ENCODE data around the gene C12orf50.

DNA sequence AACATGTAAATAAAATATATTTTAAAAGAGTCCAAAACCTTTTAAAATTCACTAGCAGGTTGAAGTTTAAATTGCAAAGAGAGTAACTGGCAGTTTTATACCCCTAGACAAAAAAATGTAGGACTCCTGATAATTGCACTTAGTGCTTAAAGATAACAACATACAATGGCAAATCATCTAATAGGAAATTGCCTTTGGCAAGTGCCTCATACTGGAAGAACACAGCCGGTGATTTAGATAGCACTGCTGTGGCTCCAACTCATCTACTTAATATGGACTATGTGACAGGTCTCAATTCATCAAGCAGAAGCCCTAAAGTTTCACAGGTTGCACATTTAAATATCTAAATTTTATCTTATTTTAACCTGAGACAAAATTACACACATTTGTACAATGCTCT, 13.4 kb downstream of the C12orf50 start:
- TF ChIP-seq TAF1 (IDR thresholded peaks at IDR 0.05; ENCODE audit: borderline replicate concordance, insufficient read depth, low read length) (no peak), SIN3A (IDR thresholded peaks at IDR 0.05; ENCODE audit: borderline replicate concordance, insufficient read depth, low read length) (no peak)
